ENCODE data around the gene GPR156.
"Not testable (repeated sequence)": the region's sequence is repeated elsewhere in the genome, so short reads cannot be mapped to it uniquely, and the experiment has no call there.

The GPR156 gene

GRCh38 chr3:120156699-120157098, 128.3 kb downstream of the GPR156 start:
- DNase-seq, result no peak

- DNase-seq, result not testable (repeated sequence)
Observed at GRCh38 chr3:120155694-120156093, 129.3 kb downstream of the GPR156 start.

DNA sequence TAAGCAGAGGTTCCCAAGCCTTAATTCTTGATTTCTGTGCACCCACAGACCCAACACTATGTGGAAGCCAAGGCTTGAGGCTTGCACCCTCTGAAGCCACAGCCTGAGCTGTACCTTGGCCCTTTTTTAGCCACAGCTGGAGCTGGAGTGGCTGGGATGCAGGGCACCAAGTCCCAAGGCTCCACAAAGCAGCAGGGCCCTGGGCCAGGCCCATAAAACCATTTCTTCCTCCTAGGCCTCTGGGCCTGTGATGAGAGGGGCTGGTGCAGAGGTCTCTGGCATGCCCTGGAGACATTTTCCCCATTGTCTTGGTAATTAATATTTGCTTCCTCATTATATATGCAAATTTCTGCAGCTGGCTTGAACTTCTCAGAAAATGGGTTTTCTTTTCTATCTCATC, 129.9 kb downstream of the GPR156 start:
- DNase-seq, result no peak

DNA sequence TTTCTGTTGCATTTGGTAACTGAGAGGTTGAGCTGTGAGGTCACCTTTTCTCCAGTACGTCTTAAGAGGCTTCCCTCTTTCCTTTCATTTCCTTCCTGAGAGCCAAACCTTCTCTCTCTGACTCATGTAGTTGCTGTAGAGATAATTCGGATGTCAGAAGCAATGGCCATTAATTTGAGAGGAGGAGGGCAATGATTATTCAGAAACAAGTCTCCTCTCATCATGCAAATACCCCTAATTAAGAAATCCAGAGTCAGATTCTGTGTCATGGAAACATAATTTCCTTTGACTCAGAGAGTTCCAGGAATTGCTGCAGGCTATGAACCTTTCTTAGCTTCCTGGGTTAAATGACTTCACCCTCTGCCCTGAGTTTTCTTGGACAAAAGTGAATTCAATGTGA, 131.7 kb downstream of the GPR156 start:
- DNase-seq, result no peak

DNA sequence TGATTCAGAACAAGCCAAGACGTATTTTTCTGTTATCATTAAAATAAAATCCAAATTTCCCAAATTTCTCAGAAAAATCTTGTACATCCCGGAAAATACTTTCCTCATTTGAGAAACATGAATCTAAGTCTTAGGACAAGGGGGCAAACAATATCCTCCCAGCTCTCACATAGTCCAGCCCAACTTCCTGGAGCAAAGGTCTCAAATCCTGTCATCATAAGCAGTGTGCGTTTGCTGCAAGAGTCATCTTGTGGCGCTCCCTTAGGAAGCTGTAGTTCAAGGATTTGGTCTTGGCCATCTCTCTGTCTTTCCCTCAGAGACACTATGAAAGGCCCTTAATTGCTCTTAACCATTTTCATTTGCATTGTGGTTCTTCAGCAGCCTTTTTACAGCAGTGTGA, 133.2 kb downstream of the GPR156 start:
- no peak for DNase-seq

- no peak for DNase-seq
Observed at GRCh38 chr3:120148187-120148949, 136.7 kb downstream of the GPR156 start.

DNA sequence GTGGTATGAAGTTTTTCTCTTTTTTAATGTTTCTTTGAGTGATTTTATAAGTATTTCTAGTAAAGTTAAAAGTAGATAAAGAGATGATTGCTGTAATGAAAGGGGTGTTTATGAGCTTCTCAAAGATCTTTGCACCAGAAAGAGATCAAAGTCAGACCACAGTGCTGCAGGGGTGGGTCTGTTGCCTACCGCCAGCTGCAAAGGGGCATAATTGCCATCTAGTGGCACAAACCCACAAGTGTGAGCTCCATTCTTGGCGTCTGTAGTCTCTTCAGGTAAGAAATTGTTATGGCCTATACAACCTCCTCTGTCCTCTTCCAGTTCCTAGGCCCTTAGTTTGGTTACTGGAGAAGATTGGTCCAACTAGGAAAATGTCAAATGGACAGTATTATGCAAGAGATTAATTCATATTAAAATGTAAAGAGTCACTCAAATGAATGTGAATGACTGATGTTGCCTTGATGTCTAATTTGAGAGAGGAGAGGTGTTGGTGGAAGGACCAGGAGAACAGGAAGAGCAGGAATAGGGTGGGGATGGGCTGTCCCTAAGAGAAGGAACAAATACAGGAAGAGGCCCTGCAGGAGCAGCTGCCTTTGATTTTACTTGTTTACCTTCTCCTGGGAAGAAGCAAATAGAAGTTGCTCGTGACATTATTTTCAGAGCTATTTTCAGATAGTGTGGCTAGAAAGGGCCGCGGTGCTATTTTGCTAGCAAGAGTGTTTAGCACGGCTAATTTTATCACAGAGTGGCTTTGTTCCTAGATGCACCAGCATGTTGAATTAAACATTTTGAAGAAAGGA, 137.8 kb downstream of the GPR156 start:
- peak; percentile 68 for DNase-seq

DNA sequence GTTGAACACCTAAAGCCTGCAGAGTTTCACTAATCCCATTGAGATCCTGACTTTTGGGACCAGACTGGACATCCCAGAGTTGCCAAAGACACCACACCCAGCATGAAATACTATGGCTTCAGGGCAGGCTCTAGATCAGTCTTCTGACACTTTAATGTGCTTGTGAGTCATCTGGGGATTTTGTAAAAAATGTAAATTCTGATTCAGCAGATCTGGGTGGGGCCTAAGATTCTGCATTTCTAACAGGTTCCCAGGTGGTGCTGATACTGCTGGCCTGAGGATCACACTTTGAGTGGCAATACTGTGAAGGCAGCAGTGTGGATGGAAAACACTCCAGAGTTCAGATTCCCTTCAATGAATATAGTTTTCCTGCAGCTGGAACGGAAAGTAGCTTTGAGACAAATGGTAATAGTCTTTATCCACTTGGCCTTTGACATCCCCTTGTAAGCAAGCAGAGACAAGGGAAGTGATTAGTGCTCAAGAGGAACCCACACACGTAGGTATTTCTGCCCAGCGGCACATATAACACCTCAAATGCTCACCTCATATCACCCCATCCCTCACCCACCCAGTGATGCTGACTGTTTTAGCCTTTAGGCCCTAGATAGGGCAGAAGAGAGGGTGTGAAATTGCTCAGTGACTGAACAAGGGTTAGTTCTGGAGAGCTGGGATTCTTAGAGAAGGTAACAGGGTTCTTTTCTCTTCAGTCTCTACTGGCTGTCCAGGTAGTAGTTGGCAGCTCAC, 139.3 kb downstream of the GPR156 start:
- no peak for DNase-seq

DNA sequence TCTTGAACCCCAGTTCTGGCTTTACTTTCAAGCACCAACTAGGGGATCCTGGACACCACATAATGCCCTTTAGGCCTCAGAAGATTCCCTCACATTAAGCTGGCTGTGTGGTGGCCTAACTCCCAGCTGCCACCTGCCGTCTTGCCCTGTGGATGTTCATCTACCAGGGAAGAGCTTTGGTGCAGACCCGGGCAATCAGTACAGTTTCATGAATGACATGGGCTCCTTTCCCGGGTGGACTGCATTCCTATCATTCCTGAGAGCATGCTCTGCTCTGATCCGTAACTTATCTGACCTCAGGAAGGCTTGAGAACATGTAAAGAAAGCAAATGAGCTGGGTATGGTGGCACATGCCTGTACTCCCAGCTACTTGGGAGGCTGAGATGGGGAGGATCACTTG, 140.8 kb downstream of the GPR156 start:
- no peak for DNase-seq

DNA sequence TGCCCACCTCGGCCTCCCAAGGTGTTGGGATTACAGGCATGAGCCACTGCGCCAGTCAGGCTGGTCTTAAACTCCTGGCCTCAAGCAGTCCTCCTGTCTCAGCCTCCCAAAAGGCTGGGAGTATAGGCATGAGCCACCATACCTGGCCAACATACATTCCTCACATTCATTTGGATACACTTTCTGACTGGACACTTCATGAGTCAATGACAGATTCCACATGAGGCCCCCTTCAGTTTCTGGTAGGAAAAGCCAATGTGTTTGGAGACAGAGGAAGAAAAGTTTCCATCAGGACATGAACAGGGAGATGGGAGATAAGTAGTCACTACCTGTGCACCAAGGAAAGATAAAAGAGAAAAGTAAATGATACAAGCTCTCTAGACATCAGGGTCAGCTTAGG, 141.3 kb downstream of the GPR156 start:
- DNase-seq, result no peak

DNA sequence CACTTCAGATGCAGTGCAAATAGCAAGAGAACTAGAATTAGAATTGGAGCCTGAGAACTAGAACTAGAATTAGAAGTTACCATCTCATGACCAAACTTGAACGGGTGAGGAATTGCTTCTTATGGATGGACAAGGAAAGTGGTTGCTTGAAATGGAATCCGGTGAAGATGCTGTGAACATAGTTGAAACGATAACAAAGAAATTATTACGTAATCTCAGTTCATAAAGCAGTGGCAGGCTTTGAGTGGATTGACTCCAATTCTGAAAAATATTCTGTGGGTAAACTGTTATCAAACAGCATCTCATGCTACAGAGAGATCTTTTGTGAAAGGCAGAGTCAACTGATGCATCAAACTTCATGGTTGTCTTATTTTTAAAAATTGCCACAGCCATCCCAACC, 142.8 kb downstream of the GPR156 start:
- no peak for DNase-seq

- no peak for DNase-seq
Observed at GRCh38 chr3:120140098-120140742, 144.8 kb downstream of the GPR156 start.

GRCh38 chr3:120139140-120139539, 145.9 kb downstream of the GPR156 start:
- no peak for DNase-seq

DNA sequence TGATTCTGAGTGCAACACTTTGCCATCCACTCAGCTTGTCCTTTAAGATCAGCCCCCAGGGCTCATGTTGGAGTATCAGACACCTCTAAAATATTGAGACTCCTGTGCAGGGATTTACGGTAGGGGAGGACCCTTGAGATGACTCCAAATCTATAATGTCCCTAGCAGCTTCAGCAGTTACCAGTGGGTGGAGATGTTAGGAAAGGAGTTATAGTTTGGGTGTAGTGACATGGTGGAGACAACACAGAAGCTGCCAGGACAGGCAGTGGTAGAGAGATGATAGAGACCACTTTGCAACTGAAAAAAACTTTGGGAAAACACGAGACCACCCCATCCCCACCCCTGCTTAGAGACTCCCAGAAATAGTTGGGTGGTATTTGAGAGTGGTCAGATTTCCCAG, 147.5 kb downstream of the GPR156 start:
- DNase-seq, result no peak

DNA sequence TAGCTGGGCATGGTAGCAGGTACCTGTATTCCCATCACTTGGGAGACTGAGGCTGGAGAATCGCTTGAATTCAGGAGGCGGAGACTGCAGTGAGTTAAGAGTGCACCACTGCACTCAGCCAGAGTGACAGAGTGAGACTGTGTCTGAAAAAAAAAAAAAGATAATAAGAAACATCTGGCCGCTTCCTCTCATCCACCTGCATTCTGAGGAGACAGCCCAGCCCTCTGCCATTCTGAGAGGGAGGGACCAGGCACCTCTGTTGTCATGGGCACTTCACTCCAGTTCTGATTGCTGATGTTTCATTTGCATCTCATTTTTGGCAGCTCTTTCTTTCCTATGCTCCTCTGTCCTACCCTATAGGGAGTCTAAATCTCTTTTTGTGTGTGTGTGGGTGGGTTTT, 154.4 kb downstream of the GPR156 start:
- no peak for DNase-seq

DNA sequence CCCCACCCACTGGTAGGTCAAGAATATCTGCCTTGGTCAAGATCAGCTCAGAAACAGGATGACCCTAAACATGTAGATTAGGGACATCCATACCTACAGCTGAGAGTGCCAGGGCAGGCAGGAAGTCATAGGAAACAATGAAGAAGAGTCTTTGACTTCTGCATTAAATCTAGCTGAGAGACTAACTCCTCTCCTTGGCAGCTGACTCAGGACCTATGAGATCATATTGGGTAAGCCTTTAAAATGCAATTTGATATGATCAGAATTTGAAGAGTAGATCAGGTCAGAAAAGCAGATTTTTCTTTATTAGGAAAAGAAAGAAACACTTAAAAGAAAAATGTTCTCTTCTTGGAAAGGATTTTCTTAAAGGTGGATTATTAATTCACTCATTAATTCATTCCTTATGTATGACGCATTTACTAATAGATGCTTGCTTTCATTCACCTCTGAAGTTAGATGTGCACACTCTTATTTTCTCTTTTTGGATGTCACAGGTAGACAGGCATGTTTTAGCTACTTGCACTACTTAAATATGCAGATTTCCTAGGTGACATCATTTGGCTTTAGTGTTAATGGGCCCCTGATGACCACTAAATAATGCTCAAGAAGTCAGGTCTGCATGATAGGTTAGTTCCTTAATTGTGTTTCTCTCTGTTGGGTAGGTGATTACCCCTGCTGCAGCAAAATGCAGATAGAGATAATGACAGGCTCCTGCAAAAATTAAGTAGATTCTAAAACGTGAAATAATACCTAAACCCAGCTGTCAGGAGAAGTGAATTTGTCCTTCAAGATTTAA, 155.1 kb downstream of the GPR156 start:
- no peak for DNase-seq

GRCh38 chr3:120129051-120129450, 156.0 kb downstream of the GPR156 start:
- DNase-seq, result no peak

DNA sequence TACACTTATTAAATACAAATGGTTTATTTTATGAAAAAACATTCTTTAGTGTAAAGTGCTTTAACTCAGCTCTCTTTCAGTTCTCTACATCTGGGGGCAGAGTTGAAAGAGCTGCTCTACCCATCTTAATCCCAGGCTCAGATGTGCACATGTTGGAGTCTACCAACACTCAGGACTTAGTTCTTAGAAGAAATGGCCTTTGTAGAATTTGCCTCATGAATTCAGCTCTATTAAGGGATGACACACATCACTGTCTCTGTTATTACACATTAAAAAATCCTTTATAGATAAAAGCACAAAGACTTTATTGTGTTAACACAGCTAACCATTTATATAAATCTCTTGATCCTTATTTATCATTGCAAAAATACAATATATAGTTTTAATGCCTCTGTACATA, 159.0 kb downstream of the GPR156 start:
- no peak for DNase-seq

GRCh38 chr3:120119846-120120510, 165.0 kb downstream of the GPR156 start:
- DNase-seq, result no peak
